ENCODE results near the gene GNAQ. TPM values are rescaled to one million over a fixed set of nuclear protein-coding genes. Genes with fewer than 3 reads are reported as not detected.

GNAQ gene
- total and polyA plus RNA-seq, 2 of the 4 experiments (the other 2 are of a cell fraction), result 23.1 to 50.7 TPM

DNA sequence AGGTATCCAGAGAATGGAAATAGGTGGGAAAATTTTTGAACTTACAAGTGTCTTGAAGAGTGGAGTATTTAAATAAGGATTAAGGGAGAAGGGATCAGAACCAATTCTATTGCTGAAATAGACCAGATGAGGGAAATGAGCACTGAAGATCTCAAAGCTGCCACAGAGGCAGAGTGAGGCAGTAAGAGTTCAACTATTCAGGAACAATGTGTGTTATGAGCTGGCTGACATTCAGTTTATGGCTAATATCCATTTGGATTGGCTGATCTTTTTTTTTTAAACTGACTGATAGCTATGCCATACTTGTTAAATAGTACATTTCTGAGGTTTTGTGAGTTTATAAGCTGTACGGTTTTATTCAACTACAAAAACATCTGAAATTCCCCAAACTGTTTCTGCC lies 288.2 kb downstream of the GNAQ start:
- Histone ChIP-seq H3K4me3 (ENCODE audit: insufficient read depth, low read depth, low read length) (no peak overlapping the region), H4K8ac (ENCODE audit: low read depth in 2 of 2, low read length in 2 of 2) (no peak overlapping the region; a peak in 2 of 4 replicates), H3K36me3 (ENCODE audit: control insufficient read depth, insufficient read depth, low read length) (no peaks in the 10 kb centered on the region), H2BK120ac (ENCODE audit: low read depth, low read length) (peak overlapping the region; percentile 61), H2AK5ac (ENCODE audit: low read depth, low read length) (no peak overlapping the region), H2BK15ac (ENCODE audit: low read depth, low read length) (no peak overlapping the region), H2BK5ac (ENCODE audit: low read depth, low read length, poor library complexity, severe bottlenecking) (peak overlapping the region; percentile 80), H3K18ac (ENCODE audit: low read depth, low read length) (peak overlapping the region; percentile 14; the same call in 1 of the 2 replicates), H3K4me1 (ENCODE audit: control insufficient read depth, insufficient read depth, low read length) (peaks cover 8% of the 10 kb centered on the region), H3K14ac (replicated peaks; ENCODE audit: low read depth, low read length) (no peak overlapping the region), H3K4ac (ENCODE audit: low read depth, low read length) (peak overlapping the region; percentile 69), H2AK9ac (replicated peaks; ENCODE audit: low read depth, low read length, poor library complexity) (no peak overlapping the region), H3K9ac (ENCODE audit: low read depth, low read length) (no peak overlapping the region), H3K56ac (ENCODE audit: extremely low read depth, insufficient read depth, low read length) (no peak overlapping the region), H3K4me2 (ENCODE audit: low read depth, low read length) (no peak overlapping the region; the same call in 1 of the 2 replicates), H3K79me1 (ENCODE audit: low read depth in 1 of 2, low read length in 2 of 2) (peaks cover 3 to 10% of the 10 kb centered on the region in 2 experiments; a peak in 2 of 4 replicates), H4K5ac (ENCODE audit: low read depth, low read length) (no peak overlapping the region), H4K20me1 (ENCODE audit: insufficient read depth, low read length) (no peaks in the 10 kb centered on the region), H3K27me3 (ENCODE audit: control insufficient read depth, insufficient read depth, low read length) (no peaks in the 10 kb centered on the region), H3K9me1 (ENCODE audit: insufficient read depth, low read length) (peaks cover 7% of the 10 kb centered on the region), H2BK20ac (ENCODE audit: low read depth, low read length) (peak overlapping the region; percentile 63; the same call in 1 of the 2 replicates), H3K23ac (ENCODE audit: low read depth, low read length) (peak overlapping the region; percentile 42; the same call in 1 of the 2 replicates), H4K91ac (ENCODE audit: insufficient read depth, low read depth, low read length) (no peak overlapping the region), H3K27ac (ENCODE audit: insufficient read depth, low read length) (peak overlapping the region; percentile 29; the same call in 1 of the 2 replicates), H2AFZ (replicated peaks; ENCODE audit: low read length, poor library complexity) (no peak overlapping the region), H3K9me3 (ENCODE audit: control insufficient read depth, insufficient read depth, low read length) (no peaks in the 10 kb centered on the region)
- DNase-seq (peak; percentile 75), ATAC-seq (ENCODE audit: low read depth) (peak; percentile 82)
- dilution Hi-C loops (cut with HindIII; ENCODE audit: low sequenced_read_pairs, unreplicated experiment) (no loop called here), intact Hi-C loops (cut with micrococcal nuclease) (loop anchor here (1.0 to 10.0 kb wide), 2 partner anchors 36 to 159 kb away; no protein-coding TSS in a partner anchor), in situ Hi-C loops (cut with MboI; ENCODE audit: low sequenced_read_pairs) (no loop called here)
- ChIA-PET POLR2A (ENCODE audit: unreplicated experiment) (interaction anchor here (0.7 kb wide), 1 partner anchor 261 kb away, joined by 4 read pairs; no protein-coding TSS in a partner anchor), CTCF (interaction anchor here (0.7 to 1.6 kb wide), 3 partner anchors 8 to 310 kb away, joined by 3 to 4 read pairs (median 3); no protein-coding TSS in a partner anchor)
- no TSS peak for BruUV-seq (replicated peaks)
- no CpG with 5 or more reads among the region's 1 CpG for WGBS, 2 experiments (ENCODE audit: extremely low coverage in 2 of 2, insufficient read length in 1 of 2)
- TF ChIP-seq CEBPB (IDR thresholded peaks at IDR 0.05; ENCODE audit: low read depth, low read length) (no peak), CTCF (conservative IDR thresholded peaks at IDR 0.05; ENCODE audit: low read depth, low read length) (no peak), FOS (IDR thresholded peaks at IDR 0.05; ENCODE audit: low read depth, low read length) (no peak), MAZ (IDR thresholded peaks at IDR 0.05; ENCODE audit: borderline replicate concordance, low read depth, low read length) (no peak)
- TF ChIP-seq, protein P1, sequence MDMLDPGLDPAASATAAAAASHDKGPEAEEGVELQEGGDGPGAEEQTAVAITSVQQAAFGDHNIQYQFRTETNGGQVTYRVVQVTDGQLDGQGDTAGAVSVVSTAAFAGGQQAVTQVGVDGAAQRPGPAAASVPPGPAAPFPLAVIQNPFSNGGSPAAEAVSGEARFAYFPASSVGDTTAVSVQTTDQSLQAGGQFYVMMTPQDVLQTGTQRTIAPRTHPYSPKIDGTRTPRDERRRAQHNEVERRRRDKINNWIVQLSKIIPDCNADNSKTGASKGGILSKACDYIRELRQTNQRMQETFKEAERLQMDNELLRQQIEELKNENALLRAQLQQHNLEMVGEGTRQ (IDR thresholded peaks at IDR 0.05; ENCODE audit: low read depth, low read length), result no peak

Measured in IMR-90 (cell line).